WTC11 (cell line): ENCODE results near the gene CDKN2B. TPM values are rescaled to one million over a fixed set of nuclear protein-coding genes. Genes with fewer than 3 reads are reported as not detected.

Experiments
- ATAC-seq: fragments of 200-7000 bp; cut with Tn5 transposase; 2 replicates; pipeline ENCODE4 v1.10.0; 2021; ENCODE audit warnings: mild to moderate bottlenecking, moderate library complexity
- CTCF ChIA-PET: fragments of 300-600 bp; sonication (Branson Sonifier 250); formaldehyde crosslinking; loops from one replicate; lab custom pipeline; 2021; ENCODE audit warnings: antibody characterized with exemption; lab: Charles Lee
- POLR2A ChIA-PET: fragments of 350-600 bp; sonication (Branson Sonifier 250); formaldehyde crosslinking; loops from one replicate; lab custom pipeline; 2021; ENCODE audit warnings: antibody characterized with exemption; lab: Charles Lee
- DNase-seq: peaks from one replicate; pipeline ENCODE4 v3.0.0; 2021; ENCODE audit warnings: low spot score
- H3K27ac Mint-ChIP-seq: 2 replicates; pipeline ENCODE4 v1.8.0; 2021; ENCODE audit warnings: mixed read lengths
- H3K27me3 Mint-ChIP-seq: 2 replicates; pipeline ENCODE4 v1.8.0; 2021; ENCODE audit warnings: low read depth, mild to moderate bottlenecking, moderate library complexity, mixed read lengths
- H3K36me3 Mint-ChIP-seq: 2 replicates; pipeline ENCODE4 v1.8.0; 2021; ENCODE audit warnings: mixed read lengths
- H3K4me1 Mint-ChIP-seq: 2 replicates; pipeline ENCODE4 v1.8.0; 2022; ENCODE audit warnings: mixed read lengths
- H3K4me3 Mint-ChIP-seq: 2 replicates; pipeline ENCODE4 v1.8.0; 2021; ENCODE audit warnings: mild to moderate bottlenecking, moderate library complexity, mixed read lengths
- H3K9me3 Mint-ChIP-seq: 2 replicates; pipeline ENCODE4 v1.8.0; 2021; ENCODE audit warnings: mixed read lengths
- ATF3 ChIP-seq: sonication (generic); formaldehyde crosslinking; conservative IDR thresholded peaks from 2 replicates; pipeline ENCODE4 v1.8.1; 2022; ENCODE audit warnings: mild to moderate bottlenecking, missing genetic modification reagents
- ESRRA ChIP-seq: sonication (generic); formaldehyde crosslinking; IDR thresholded peaks from 2 replicates; pipeline ENCODE4 v1.8.1; 2022; ENCODE audit warnings: mild to moderate bottlenecking, missing genetic modification reagents, borderline replicate concordance
- FOXP1 ChIP-seq: sonication (generic); formaldehyde crosslinking; IDR thresholded peaks from 2 replicates; pipeline ENCODE4 v1.8.0; 2022; ENCODE audit warnings: missing genetic modification reagents, mild to moderate bottlenecking, moderate library complexity, borderline replicate concordance
- GRHL2 ChIP-seq: fragments of 250-450 bp; sonication (Bioruptor Pico); IDR thresholded peaks from 2 replicates; pipeline ENCODE4 v1.8.0; 2022; ENCODE audit warnings: mild to moderate bottlenecking, moderate library complexity; ENCODE audit not compliant: insufficient replicate concordance, severe bottlenecking
- MLX ChIP-seq: sonication (generic); formaldehyde crosslinking; IDR thresholded peaks from 2 replicates; pipeline ENCODE4 v1.8.1; 2023; ENCODE audit warnings: mild to moderate bottlenecking, missing genetic modification reagents, moderate library complexity
- NFE2L1 ChIP-seq: sonication (generic); formaldehyde crosslinking; IDR thresholded peaks from 2 replicates; pipeline ENCODE4 v1.8.1; 2023; ENCODE audit warnings: missing genetic modification reagents
- NR1H2 ChIP-seq: sonication (generic); formaldehyde crosslinking; IDR thresholded peaks from 2 replicates; pipeline ENCODE4 v1.9.0; 2021; ENCODE audit warnings: mild to moderate bottlenecking, moderate library complexity, missing genetic modification reagents
- NR2C2 ChIP-seq: sonication (generic); formaldehyde crosslinking; IDR thresholded peaks from 2 replicates; pipeline ENCODE4 v1.8.0; 2022; ENCODE audit warnings: mild to moderate bottlenecking, missing genetic modification reagents
- PRDM15 ChIP-seq: sonication (generic); formaldehyde crosslinking; IDR thresholded peaks from 2 replicates; pipeline ENCODE4 v1.8.0; 2022; ENCODE audit warnings: missing genetic modification reagents
- TEAD1 ChIP-seq: sonication (generic); formaldehyde crosslinking; IDR thresholded peaks from 2 replicates; pipeline ENCODE4 v1.8.0; 2022; ENCODE audit warnings: mild to moderate bottlenecking, missing genetic modification reagents
- TP53 ChIP-seq: sonication (generic); formaldehyde crosslinking; IDR thresholded peaks from 2 replicates; pipeline ENCODE4 v1.8.1; 2023; ENCODE audit warnings: mild to moderate bottlenecking, missing genetic modification reagents
- ZNF281 ChIP-seq: sonication (generic); formaldehyde crosslinking; IDR thresholded peaks from 2 replicates; pipeline ENCODE4 v1.8.0; 2023; ENCODE audit warnings: mild to moderate bottlenecking, missing genetic modification reagents
- ZNF425 ChIP-seq: fragments of 250-450 bp; sonication (Bioruptor Pico); conservative IDR thresholded peaks from 2 replicates; pipeline ENCODE4 v1.9.0; 2021; ENCODE audit warnings: mild to moderate bottlenecking
- ZSCAN18 ChIP-seq: fragments of 250-450 bp; sonication (Bioruptor Pico); IDR thresholded peaks from 2 replicates; pipeline ENCODE4 v2.1.2; 2022; ENCODE audit warnings: mild to moderate bottlenecking, moderate library complexity
- total RNA-seq: library from RNA; stranded (reverse); gene quantifications from 3 replicates; pipeline ENCODE4 v1.2.3, GENCODE V29; 2021

CDKN2B gene
- total RNA-seq, 1 experiment from 2014 or later = 0.13 TPM

- Mint-ChIP-seq H3K4me1 (peaks cover 20% of the 10 kb centered on the region), H3K36me3 (no peaks in the 10 kb centered on the region), H3K4me3 (no peak overlapping the region), H3K9me3 (no peaks in the 10 kb centered on the region), H3K27ac (no peak overlapping the region), H3K27me3 (peaks cover 99% of the 10 kb centered on the region)
- ATAC-seq (no peak), DNase-seq (no peak)
- ChIA-PET POLR2A (no interaction called here), CTCF (interaction anchor here (1.5 to 2.9 kb wide), 2 partner anchors 20 kb away, joined by 4 to 17 read pairs; partner anchors contain the start of gene CDKN2B)
- TF ChIP-seq ATF3 (CRISPR knock-in tag) (no peak), MLX (CRISPR knock-in tag) (no peak), TP53 (CRISPR knock-in tag) (no peak), GRHL2 (no peak)
Observed at GRCh38 chr9:21988056-21988990, 20.8 kb downstream of the CDKN2B start.

- no peak overlapping the region for H3K4me3 Mint-ChIP-seq
- no peak for DNase-seq
- no peaks in the 10 kb centered on the region for H3K36me3 Mint-ChIP-seq
- ATAC-seq = no peak
- POLR2A ChIA-PET = no interaction called here
- peaks cover 100% of the 10 kb centered on the region for H3K27me3 Mint-ChIP-seq
- TF ChIP-seq ZSCAN18 (CRISPR knock-in tag) = no peak
- no peak for TF ChIP-seq NR1H2 (CRISPR knock-in tag)
- TF ChIP-seq ZNF281 (CRISPR knock-in tag) = no peak
- no peak for TF ChIP-seq PRDM15 (CRISPR knock-in tag)
- TF ChIP-seq ESRRA (CRISPR knock-in tag) = no peak
- TF ChIP-seq NR2C2 (CRISPR knock-in tag) = no peak
- no peak for TF ChIP-seq ZNF425 (CRISPR knock-in tag)
- no peak for TF ChIP-seq FOXP1
- TF ChIP-seq NFE2L1 (CRISPR knock-in tag) = no peak
- TF ChIP-seq TEAD1 = no peak
- CTCF ChIA-PET = interaction anchor here (1.1 to 1.8 kb wide), 2 partner anchors 9 to 22 kb away, joined by 3 to 7 read pairs; partner anchors contain the start of genes CDKN2B and CDKN2B-AS1
- no peak overlapping the region for H3K27ac Mint-ChIP-seq
- peaks cover 16% of the 10 kb centered on the region for H3K4me1 Mint-ChIP-seq
- no peaks in the 10 kb centered on the region for H3K9me3 Mint-ChIP-seq
Observed at GRCh38 chr9:21985964-21986667, 23.0 kb downstream of the CDKN2B start.
